Esophagus muscularis mucosa (tissue), 4 donors: ENCODE data around the gene PGK1.

Source experiments
- EP300 ChIP-seq: sonication (generic); formaldehyde crosslinking; IDR thresholded peaks from one replicate; pipeline ENCODE4 v1.6.1; 2017; ENCODE audit warnings: antibody characterized with exemption
- POLR2A ChIP-seq: fragments of 450-650 bp; IDR thresholded peaks from one replicate; pipeline ENCODE4 v1.6.1; 2017; ENCODE audit warnings: antibody characterized with exemption, moderate library complexity, mild to moderate bottlenecking, low read depth
- TF ChIP-seq, protein P1 (sequence below), 3 experiments: fragments of 200-600 bp in 2 of 3; fragments of 450-650 bp in 1 of 3; sonication (generic) in 2 of 3; IDR thresholded peaks; one replicate each; pipeline ENCODE4 v1.5.1; 2017 to 2019; ENCODE audit warnings: antibody characterized with exemption in 3 of 3, mild to moderate bottlenecking in 2 of 3, moderate library complexity in 1 of 3

DNA sequence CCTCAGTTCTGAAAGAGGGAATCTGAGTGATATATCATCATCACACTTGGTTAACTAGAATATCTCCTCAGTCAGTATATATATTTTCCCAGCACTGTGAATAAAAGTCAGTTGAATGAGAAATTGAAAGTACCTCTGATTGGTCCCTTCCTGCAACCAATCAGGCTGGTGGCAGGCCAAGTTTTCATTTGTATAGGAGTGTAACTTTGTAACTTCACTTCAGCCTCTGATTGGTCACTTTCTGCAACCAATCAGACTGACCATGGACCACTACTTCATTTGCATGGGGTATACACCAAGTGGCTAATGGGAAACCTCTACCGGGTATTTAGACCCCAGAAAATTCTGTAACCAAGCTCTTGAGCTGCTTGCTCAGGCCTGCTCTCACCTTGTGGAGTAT, 2.0 kb upstream of the PGK1 start:
- TF ChIP-seq, protein P1, sequence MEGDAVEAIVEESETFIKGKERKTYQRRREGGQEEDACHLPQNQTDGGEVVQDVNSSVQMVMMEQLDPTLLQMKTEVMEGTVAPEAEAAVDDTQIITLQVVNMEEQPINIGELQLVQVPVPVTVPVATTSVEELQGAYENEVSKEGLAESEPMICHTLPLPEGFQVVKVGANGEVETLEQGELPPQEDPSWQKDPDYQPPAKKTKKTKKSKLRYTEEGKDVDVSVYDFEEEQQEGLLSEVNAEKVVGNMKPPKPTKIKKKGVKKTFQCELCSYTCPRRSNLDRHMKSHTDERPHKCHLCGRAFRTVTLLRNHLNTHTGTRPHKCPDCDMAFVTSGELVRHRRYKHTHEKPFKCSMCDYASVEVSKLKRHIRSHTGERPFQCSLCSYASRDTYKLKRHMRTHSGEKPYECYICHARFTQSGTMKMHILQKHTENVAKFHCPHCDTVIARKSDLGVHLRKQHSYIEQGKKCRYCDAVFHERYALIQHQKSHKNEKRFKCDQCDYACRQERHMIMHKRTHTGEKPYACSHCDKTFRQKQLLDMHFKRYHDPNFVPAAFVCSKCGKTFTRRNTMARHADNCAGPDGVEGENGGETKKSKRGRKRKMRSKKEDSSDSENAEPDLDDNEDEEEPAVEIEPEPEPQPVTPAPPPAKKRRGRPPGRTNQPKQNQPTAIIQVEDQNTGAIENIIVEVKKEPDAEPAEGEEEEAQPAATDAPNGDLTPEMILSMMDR (IDR thresholded peaks at IDR 0.05), result no peak
- TF ChIP-seq POLR2A (no peak), EP300 (no peak)
